ENCODE results near the gene CNTNAP4. TPM values are rescaled to one million over a fixed set of nuclear protein-coding genes. Genes with fewer than 3 reads are reported as not detected.

Gene CNTNAP4
- total RNA-seq, 1 experiment from 2014 or later: not detected

DNA sequence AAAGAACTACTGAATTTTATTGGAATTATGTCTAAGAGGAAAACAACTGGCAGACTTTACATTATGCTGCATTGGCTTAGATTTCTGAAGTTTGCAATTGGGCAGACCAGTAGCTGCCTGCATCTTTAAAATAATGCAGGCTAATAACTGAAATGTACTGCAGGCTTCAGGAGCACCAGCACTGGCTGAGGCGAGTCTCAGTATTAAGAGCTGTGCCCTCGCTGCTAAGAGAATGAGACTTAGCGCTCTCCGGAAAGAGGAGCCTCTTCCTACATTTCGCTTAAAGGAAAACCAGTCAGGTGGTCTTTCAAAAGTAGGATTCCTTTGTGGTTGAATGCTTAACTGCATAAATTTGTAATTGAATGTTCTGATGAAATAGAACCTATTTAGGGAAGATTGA lies 885 bp downstream of the CNTNAP4 start:
- H4K20me1 ChIP-seq (ENCODE audit: low read length): no peaks in the 10 kb centered on the region
- H2AFZ ChIP-seq (ENCODE audit: low read length): no peak overlapping the region
- CTCF ChIA-PET: no interaction called here
- H3F3A ChIP-seq (ENCODE audit: low read length, unreplicated experiment): no peaks in the 10 kb centered on the region
- no peak overlapping the region for H3K4me2 ChIP-seq (ENCODE audit: low read length)
- no peaks in the 10 kb centered on the region for H3K36me3 ChIP-seq (ENCODE audit: low read depth, low read length)
- no peak for DNase-seq
- H3K27ac ChIP-seq (ENCODE audit: low read length): no peak overlapping the region
- TF ChIP-seq EZH2phosphoT487 (IDR thresholded peaks at IDR 0.05; ENCODE audit: borderline replicate concordance, low read length): no peak
- TF ChIP-seq, protein P1, sequence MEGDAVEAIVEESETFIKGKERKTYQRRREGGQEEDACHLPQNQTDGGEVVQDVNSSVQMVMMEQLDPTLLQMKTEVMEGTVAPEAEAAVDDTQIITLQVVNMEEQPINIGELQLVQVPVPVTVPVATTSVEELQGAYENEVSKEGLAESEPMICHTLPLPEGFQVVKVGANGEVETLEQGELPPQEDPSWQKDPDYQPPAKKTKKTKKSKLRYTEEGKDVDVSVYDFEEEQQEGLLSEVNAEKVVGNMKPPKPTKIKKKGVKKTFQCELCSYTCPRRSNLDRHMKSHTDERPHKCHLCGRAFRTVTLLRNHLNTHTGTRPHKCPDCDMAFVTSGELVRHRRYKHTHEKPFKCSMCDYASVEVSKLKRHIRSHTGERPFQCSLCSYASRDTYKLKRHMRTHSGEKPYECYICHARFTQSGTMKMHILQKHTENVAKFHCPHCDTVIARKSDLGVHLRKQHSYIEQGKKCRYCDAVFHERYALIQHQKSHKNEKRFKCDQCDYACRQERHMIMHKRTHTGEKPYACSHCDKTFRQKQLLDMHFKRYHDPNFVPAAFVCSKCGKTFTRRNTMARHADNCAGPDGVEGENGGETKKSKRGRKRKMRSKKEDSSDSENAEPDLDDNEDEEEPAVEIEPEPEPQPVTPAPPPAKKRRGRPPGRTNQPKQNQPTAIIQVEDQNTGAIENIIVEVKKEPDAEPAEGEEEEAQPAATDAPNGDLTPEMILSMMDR (conservative IDR thresholded peaks at IDR 0.05; ENCODE audit: low read depth, low read length): no peak
- TF ChIP-seq EZH2 (IDR thresholded peaks at IDR 0.05; ENCODE audit: low read length, unreplicated experiment): no peak
- no peaks in the 10 kb centered on the region for H3K9me2 ChIP-seq (replicated peaks; ENCODE audit: low read length)
- no peaks in the 10 kb centered on the region for H3K4me1 ChIP-seq (ENCODE audit: insufficient read depth, low read length)
- no peak overlapping the region for H3K4me3 ChIP-seq (ENCODE audit: low read length)
- no peak overlapping the region for H3K9ac ChIP-seq (ENCODE audit: low read length)
- POLR2A ChIA-PET (ENCODE audit: unreplicated experiment): no interaction called here
- BruUV-seq (replicated peaks): no TSS peak
- no peaks in the 10 kb centered on the region for H3K9me3 ChIP-seq (ENCODE audit: low read length)
- no peaks in the 10 kb centered on the region for H3K79me2 ChIP-seq (ENCODE audit: low read length)
- intact Hi-C loops (cut with micrococcal nuclease): loop anchor here (10.0 kb wide), 1 partner anchor 897 kb away; no protein-coding TSS in a partner anchor
- no peak for ATAC-seq
- H3K27me3 ChIP-seq (ENCODE audit: low read length): peaks cover 18% of the 10 kb centered on the region

GRCh38 chr16:76278980-76279379 lies 1.8 kb downstream of the CNTNAP4 start:
- Histone ChIP-seq H4K20me1 (ENCODE audit: low read length) (no peaks in the 10 kb centered on the region), H3K4me3 (ENCODE audit: low read length) (no peak overlapping the region), H3K27ac (ENCODE audit: low read length) (no peak overlapping the region), H3K9me3 (ENCODE audit: low read length) (no peaks in the 10 kb centered on the region), H3K4me1 (ENCODE audit: insufficient read depth, low read length) (no peaks in the 10 kb centered on the region), H3K27me3 (ENCODE audit: low read length) (peaks cover 18% of the 10 kb centered on the region), H3K9ac (ENCODE audit: low read length) (no peak overlapping the region), H3F3A (ENCODE audit: low read length, unreplicated experiment) (no peaks in the 10 kb centered on the region), H3K79me2 (ENCODE audit: low read length) (no peaks in the 10 kb centered on the region), H2AFZ (ENCODE audit: low read length) (no peak overlapping the region), H3K36me3 (ENCODE audit: low read depth, low read length) (no peaks in the 10 kb centered on the region), H3K4me2 (ENCODE audit: low read length) (no peak overlapping the region), H3K9me2 (replicated peaks; ENCODE audit: low read length) (no peaks in the 10 kb centered on the region)
- ATAC-seq (no peak), DNase-seq (peak; percentile 20)
- ChIA-PET CTCF (no interaction called here), POLR2A (ENCODE audit: unreplicated experiment) (no interaction called here)
- TF ChIP-seq, protein P1 (conservative IDR thresholded peaks at IDR 0.05; ENCODE audit: low read depth, low read length): peak; percentile 49
- no peak for TF ChIP-seq EZH2 (IDR thresholded peaks at IDR 0.05; ENCODE audit: low read length, unreplicated experiment)
- BruUV-seq (replicated peaks): no TSS peak
- intact Hi-C loops (cut with micrococcal nuclease): loop anchor here (10.0 kb wide), 1 partner anchor 896 kb away; no protein-coding TSS in a partner anchor

- H3F3A ChIP-seq (ENCODE audit: low read length, unreplicated experiment): no peaks in the 10 kb centered on the region
- no TSS peak for BruUV-seq (replicated peaks)
- ATAC-seq (no peak), DNase-seq (no peak)
- H2AFZ ChIP-seq (ENCODE audit: low read length): no peak overlapping the region
- H3K9me2 ChIP-seq (replicated peaks; ENCODE audit: low read length): no peaks in the 10 kb centered on the region
- H3K27me3 ChIP-seq (ENCODE audit: low read length): peaks cover 18% of the 10 kb centered on the region
- H3K9ac ChIP-seq (ENCODE audit: low read length): no peak overlapping the region
- H3K9me3 ChIP-seq (ENCODE audit: low read length): no peaks in the 10 kb centered on the region
- ChIA-PET CTCF (no interaction called here), POLR2A (ENCODE audit: unreplicated experiment) (no interaction called here)
- no peaks in the 10 kb centered on the region for H3K79me2 ChIP-seq (ENCODE audit: low read length)
- H3K36me3 ChIP-seq (ENCODE audit: low read depth, low read length): no peaks in the 10 kb centered on the region
- no peaks in the 10 kb centered on the region for H4K20me1 ChIP-seq (ENCODE audit: low read length)
- H3K4me3 ChIP-seq (ENCODE audit: low read length): no peak overlapping the region
- H3K4me1 ChIP-seq (ENCODE audit: insufficient read depth, low read length): no peaks in the 10 kb centered on the region
- TF ChIP-seq, protein P1 (conservative IDR thresholded peaks at IDR 0.05; ENCODE audit: low read depth, low read length): no peak
- TF ChIP-seq EZH2 (IDR thresholded peaks at IDR 0.05; ENCODE audit: low read length, unreplicated experiment): no peak
- no peak for TF ChIP-seq EZH2phosphoT487 (IDR thresholded peaks at IDR 0.05; ENCODE audit: borderline replicate concordance, low read length)
- H3K4me2 ChIP-seq (ENCODE audit: low read length): no peak overlapping the region
- intact Hi-C loops (cut with micrococcal nuclease): no loop called here
- no peak overlapping the region for H3K27ac ChIP-seq (ENCODE audit: low read length)
These were observed 3.4 kb downstream of the CNTNAP4 start for GRCh38 chr16:76280421-76281215.

Data from PC-3 (cell line).